H1 (cell line): ENCODE measurements around the gene ZNF423. TPM values are rescaled to one million over a fixed set of nuclear protein-coding genes. Genes with fewer than 3 reads are reported as not detected.

Experiments used
- CTCF ChIA-PET: fragments of 300-600 bp; sonication (Branson Sonifier 250); formaldehyde crosslinking; loops from one replicate; lab custom pipeline; 2021; ENCODE audit not compliant: partially characterized antibody; lab: Charles Lee
- POLR2A ChIA-PET: fragments of 300-600 bp; sonication (Branson Sonifier 250); formaldehyde crosslinking; loops from one replicate; lab custom pipeline; 2021; ENCODE audit warnings: inconsistent platforms; ENCODE audit not compliant: partially characterized antibody; lab: Charles Lee
- DNase-seq, 2 experiments: peaks; one replicate each; pipeline versions ENCODE4 v3.0.0 to v3.0.0-alpha.2; 2010 to 2022; ENCODE audit warnings: low spot score in 2 of 2, low read depth in 1 of 2, mixed read lengths in 1 of 2
- FAIRE-seq: peaks from 2 replicates; lab custom pipeline; 2011; peaks lifted over from hg19 to GRCh38; lab: Jason Lieb, UNC
- H2AFZ ChIP-seq: 2 replicates; pipeline ENCODE4 v1.8.1; 2012; ENCODE audit warnings: low read length, inconsistent platforms
- H2AK5ac ChIP-seq: 2 replicates; pipeline ENCODE4 v1.6.1; 2013; ENCODE audit warnings: low read depth, low read length
- H2BK120ac ChIP-seq: replicated peaks from 2 replicates; pipeline ENCODE3; 2013; ENCODE audit warnings: low read depth, low read length, inconsistent platforms
- H2BK12ac ChIP-seq: 2 replicates; pipeline ENCODE4 v1.6.1; 2013; ENCODE audit warnings: low read depth, low read length
- H2BK15ac ChIP-seq: 2 replicates; pipeline ENCODE4 v1.6.1; 2013; ENCODE audit warnings: low read length
- H2BK20ac ChIP-seq: 2 replicates; pipeline ENCODE4 v1.6.1; 2013; ENCODE audit warnings: low read length
- H2BK5ac ChIP-seq: 2 replicates; pipeline ENCODE4 v1.6.1; 2013; ENCODE audit warnings: low read depth, low read length
- H3K14ac ChIP-seq: 2 replicates; pipeline ENCODE4 v1.6.1; 2013; ENCODE audit warnings: inconsistent platforms; ENCODE audit not compliant: insufficient read length
- H3K18ac ChIP-seq: 2 replicates; pipeline ENCODE4 v1.6.1; 2013; ENCODE audit warnings: low read length; ENCODE audit errors: extremely low read depth
- H3K23ac ChIP-seq: 2 replicates; pipeline ENCODE4 v1.6.1; 2013; ENCODE audit warnings: inconsistent platforms; ENCODE audit not compliant: insufficient read length
- H3K23me2 ChIP-seq: 2 replicates; pipeline ENCODE4 v1.6.1; 2013; ENCODE audit warnings: low read depth, low read length
- H3K27ac ChIP-seq: 2 replicates; pipeline ENCODE4 v1.6.1; 2011; ENCODE audit warnings: low read depth, low read length, inconsistent platforms
- H3K27me3 ChIP-seq, 4 experiments: replicated peaks in 1 of 4; 1 replicate in 1 of 4; 2 replicates in 3 of 4; pipeline versions ENCODE4 v1.6.1 to v1.8.1; 2011 to 2013; ENCODE audit warnings: low read length in 3 of 4, mild to moderate bottlenecking in 3 of 4, inconsistent platforms in 2 of 4, mixed read lengths in 2 of 4, moderate library complexity in 1 of 4; ENCODE audit not compliant: control insufficient read depth in 3 of 4, insufficient read depth in 3 of 4; ENCODE audit errors: extremely low read depth in 1 of 4
- H3K36me3 ChIP-seq, 4 experiments: 2 replicates each; pipeline versions ENCODE4 v1.6.1 to v1.8.1; 2011 to 2013; ENCODE audit warnings: mild to moderate bottlenecking in 4 of 4, low read length in 3 of 4, moderate library complexity in 2 of 4, control low read depth in 1 of 4, inconsistent platforms in 1 of 4; ENCODE audit not compliant: insufficient read depth in 4 of 4, control insufficient read depth in 2 of 4
- H3K4ac ChIP-seq: replicated peaks from 2 replicates; pipeline ENCODE3; 2013; ENCODE audit warnings: low read length, low read depth, mixed read lengths, inconsistent platforms; ENCODE audit not compliant: insufficient read length
- H3K4me1 ChIP-seq, 4 experiments: replicated peaks in 1 of 4; 1 replicate in 1 of 4; 2 replicates in 3 of 4; pipeline versions ENCODE4 v1.6.1 to v1.8.1; 2011 to 2013; ENCODE audit warnings: low read length in 3 of 4, inconsistent platforms in 2 of 4, mixed read lengths in 1 of 4; ENCODE audit not compliant: insufficient read depth in 4 of 4, control insufficient read depth in 3 of 4
- H3K4me2 ChIP-seq, 2 experiments: 2 replicates each; pipeline versions ENCODE4 v1.6.1 to v1.8.1; 2011 to 2013; ENCODE audit warnings: low read depth in 2 of 2, low read length in 2 of 2, control low read depth in 1 of 2, inconsistent platforms in 1 of 2, mild to moderate bottlenecking in 1 of 2; ENCODE audit not compliant: insufficient read depth in 1 of 2
- H3K4me3 ChIP-seq, 4 experiments: fragments of 200-600, 300-600 bp in 1 of 4; sonication (generic), shearing (Covaris generic), sonication (Bioruptor Twin) in 1 of 4; 2 replicates each; pipeline versions ENCODE4 v1.5.1 to v1.8.1; 2011 to 2016; ENCODE audit warnings: low read length in 4 of 4, low read depth in 3 of 4, control low read depth in 2 of 4, inconsistent platforms in 2 of 4, mild to moderate bottlenecking in 2 of 4, mixed read lengths in 1 of 4, moderate library complexity in 1 of 4; ENCODE audit not compliant: insufficient read depth in 2 of 4; ENCODE audit errors: extremely low read depth in 1 of 4
- H3K56ac ChIP-seq: replicated peaks from 2 replicates; pipeline ENCODE3; 2013; ENCODE audit warnings: low read depth, mild to moderate bottlenecking, mixed read lengths, low read length, inconsistent platforms; ENCODE audit not compliant: insufficient read length
- H3K79me1 ChIP-seq: 2 replicates; pipeline ENCODE4 v1.6.1; 2013; ENCODE audit warnings: low read depth, low read length, control low read depth
- H3K79me2 ChIP-seq, 2 experiments: 2 replicates each; pipeline versions ENCODE4 v1.6.1 to v1.8.1; 2012 to 2013; ENCODE audit warnings: low read length in 2 of 2, mild to moderate bottlenecking in 2 of 2, inconsistent platforms in 1 of 2; ENCODE audit not compliant: insufficient read depth in 2 of 2, control insufficient read depth in 1 of 2
- H3K9ac ChIP-seq, 4 experiments: replicated peaks in 1 of 4; 1 replicate in 1 of 4; 2 replicates in 3 of 4; pipeline versions ENCODE4 v1.6.1 to v1.8.1; 2011 to 2013; ENCODE audit warnings: low read depth in 3 of 4, low read length in 3 of 4, control low read depth in 2 of 4, mild to moderate bottlenecking in 2 of 4, moderate library complexity in 2 of 4, inconsistent platforms in 1 of 4; ENCODE audit errors: extremely low read depth in 1 of 4
- H3K9me3 ChIP-seq, 2 experiments: 2 replicates each; pipeline versions ENCODE4 v1.6.1 to v1.8.1; 2012 to 2013; ENCODE audit warnings: mild to moderate bottlenecking in 2 of 2, moderate library complexity in 2 of 2, control low read depth in 1 of 2, inconsistent platforms in 1 of 2, low read depth in 1 of 2, low read length in 1 of 2, mixed read lengths in 1 of 2; ENCODE audit not compliant: insufficient read depth in 2 of 2
- H4K20me1 ChIP-seq, 2 experiments: replicated peaks in 1 of 2; 2 replicates each; pipeline versions ENCODE3 to v1.8.1; 2011 to 2013; ENCODE audit warnings: inconsistent platforms in 2 of 2, low read length in 2 of 2, mild to moderate bottlenecking in 1 of 2; ENCODE audit not compliant: insufficient read depth in 2 of 2, control insufficient read depth in 1 of 2
- H4K5ac ChIP-seq: 2 replicates; pipeline ENCODE4 v1.6.1; 2013; ENCODE audit warnings: low read length, low read depth, mixed read lengths, inconsistent platforms; ENCODE audit not compliant: insufficient read length
- H4K8ac ChIP-seq: 2 replicates; pipeline ENCODE4 v1.8.0; 2013; ENCODE audit warnings: mild to moderate bottlenecking, moderate library complexity, low read length, inconsistent platforms; ENCODE audit not compliant: insufficient read depth; ENCODE audit errors: extremely low read depth
- H4K91ac ChIP-seq: replicated peaks from 2 replicates; pipeline ENCODE3; 2013; ENCODE audit warnings: low read length, mixed read lengths, inconsistent platforms; ENCODE audit not compliant: insufficient read length
- CEBPB ChIP-seq: IDR thresholded peaks from 2 replicates; pipeline ENCODE4 v1.6.1; 2012; ENCODE audit warnings: low read depth, low read length
- CREB1 ChIP-seq: IDR thresholded peaks from 2 replicates; pipeline ENCODE4 v1.6.1; 2012; ENCODE audit warnings: inconsistent platforms
- EGR1 ChIP-seq: IDR thresholded peaks from 2 replicates; pipeline ENCODE4 v1.6.1; 2011; ENCODE audit warnings: low read depth, low read length, borderline replicate concordance
- MAFK ChIP-seq: IDR thresholded peaks from 2 replicates; pipeline ENCODE4 v1.6.1; 2012; ENCODE audit warnings: low read depth, mild to moderate bottlenecking, improper control_type of control experiment, low read length
- NRF1 ChIP-seq: IDR thresholded peaks from 2 replicates; pipeline ENCODE4 v1.6.1; 2011; ENCODE audit warnings: mild to moderate bottlenecking, low read depth, low read length, improper control_type of control experiment
- POU5F1 ChIP-seq: IDR thresholded peaks from 2 replicates; pipeline ENCODE4 v1.6.1; 2011; ENCODE audit warnings: low read depth, mild to moderate bottlenecking, low read length, moderate library complexity
- RAD21 ChIP-seq, 2 experiments: IDR thresholded peaks in 1 of 2; conservative IDR thresholded peaks in 1 of 2; 2 replicates each; pipeline ENCODE4 v1.6.1; 2011; ENCODE audit warnings: low read depth in 2 of 2, low read length in 2 of 2, improper control_type of control experiment in 1 of 2, inconsistent platforms in 1 of 2, mild to moderate bottlenecking in 1 of 2, moderate library complexity in 1 of 2
- RFX5 ChIP-seq: IDR thresholded peaks from 2 replicates; pipeline ENCODE4 v1.6.1; 2011; ENCODE audit warnings: low read depth, low read length, improper control_type of control experiment, borderline replicate concordance
- RXRA ChIP-seq: IDR thresholded peaks from 2 replicates; pipeline ENCODE4 v1.6.1; 2011; ENCODE audit warnings: low read depth, mild to moderate bottlenecking, low read length, moderate library complexity; ENCODE audit not compliant: insufficient read depth
- SAP30 ChIP-seq: fragments of 300-600 bp; sonication (generic); IDR thresholded peaks from 2 replicates; pipeline ENCODE4 v1.7.1; 2012; ENCODE audit warnings: low read length, moderate library complexity, mild to moderate bottlenecking, inconsistent platforms; ENCODE audit not compliant: insufficient read depth, insufficient replicate concordance
- TAF1 ChIP-seq: IDR thresholded peaks from 2 replicates; pipeline ENCODE4 v1.6.1; 2011; ENCODE audit warnings: mild to moderate bottlenecking, low read depth, low read length
- TEAD4 ChIP-seq: IDR thresholded peaks from 2 replicates; pipeline ENCODE4 v1.6.1; 2012; ENCODE audit warnings: low read depth, low read length, inconsistent platforms, mixed read lengths
- WGBS, 2 experiments: shearing (Covaris generic) in 1 of 2; methylation state at CpG; one replicate each; pipeline versions ENCODE4 v1.1.6 to v1.1.7; 2013 to 2015; ENCODE audit warnings: low lambda C conversion rate in 2 of 2, mixed read lengths in 2 of 2, inconsistent platforms in 1 of 2, low coverage in 1 of 2, missing lambda C conversion rate in 1 of 2; ENCODE audit not compliant: insufficient replicate concordance in 2 of 2, insufficient coverage in 1 of 2, insufficient read length in 1 of 2; ENCODE audit errors: extremely low coverage in 1 of 2, missing lambda C conversion rate in 1 of 2; 5-methylcytosine and 5-hydroxymethylcytosine counted together
- polyA plus RNA-seq, 7 experiments: library from polyadenylated mRNA; depleted of rRNA in 3 of 7; stranded (reverse) in 5 of 7; unstranded in 2 of 7; fragments of >200 nt in 5 of 7; fragments of 200-250 nt in 2 of 7; gene quantifications; 1 replicate in 5 of 7; 2 replicates in 1 of 7; 4 replicates in 1 of 7; pipeline versions ENCODE4 v1.2.1 to v1.2.3, GENCODE V29; 2011 to 2013; ENCODE audit warnings: missing spikeins in 2 of 7, mixed read lengths in 2 of 7
- total RNA-seq: library from RNA; stranded (reverse); fragmentation: NEBNext Ultra II Directional; extraction: Animal tissue kit (Norgen Biotek cat#: 25700); gene quantifications from 2 replicates; pipeline ENCODE4 v1.2.1, GENCODE V29; 2021
- TF ChIP-seq, protein P1 (sequence below): IDR thresholded peaks from 2 replicates; pipeline ENCODE4 v1.6.1; 2011; ENCODE audit warnings: low read length, improper control_type of control experiment

The ZNF423 gene
- total and polyA plus RNA-seq, 2 of the 8 experiments (the other 6 are each of a cell fraction or from before 2014, with no cell fraction given), result 38.2 to 52.3 TPM

DNA sequence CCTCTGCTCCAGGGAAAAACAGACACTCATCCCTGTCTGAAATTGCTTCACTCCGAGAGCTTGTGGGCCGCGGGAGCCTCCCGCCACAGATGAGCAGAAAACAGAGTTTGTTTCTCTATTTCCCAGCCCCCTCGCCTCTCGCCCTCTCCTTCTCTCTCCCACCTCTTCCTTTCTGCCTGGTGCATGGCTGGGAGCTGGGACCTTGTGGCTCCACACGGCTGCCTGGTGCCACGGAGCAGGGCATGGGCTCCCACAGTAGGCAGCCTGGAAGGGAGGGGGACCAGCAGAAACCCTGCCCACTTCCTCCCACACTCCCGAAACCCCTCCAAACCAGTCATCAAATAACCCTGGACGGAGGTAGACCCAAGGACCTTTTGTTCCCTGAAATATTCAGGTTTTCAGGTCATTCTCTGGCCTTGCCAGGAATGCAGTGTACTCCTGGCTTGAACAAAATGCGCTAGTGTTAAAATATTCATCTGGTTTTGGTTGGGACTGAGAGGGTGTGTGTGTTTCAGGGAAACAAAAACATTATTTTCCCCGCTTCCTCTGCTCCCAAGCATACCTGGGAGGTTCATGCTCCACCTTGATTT, 277.4 kb downstream of the ZNF423 start:
- FAIRE-seq, result no peak
- no peak for DNase-seq
- Histone ChIP-seq H3K4me3 (no peak overlapping the region), H3K4ac (no peak overlapping the region), H4K8ac (no peak overlapping the region), H2BK20ac (no peak overlapping the region), H3K27ac (no peak overlapping the region), H3K4me2 (no peak overlapping the region), H2BK120ac (no peak overlapping the region), H3K18ac (no peak overlapping the region), H3K9ac (no peak overlapping the region), H3K23me2 (no peaks in the 10 kb centered on the region), H3K23ac (no peak overlapping the region), H2BK15ac (no peak overlapping the region), H2BK5ac (no peak overlapping the region), H4K20me1 (no peaks in the 10 kb centered on the region), H3K27me3 (no peaks in the 10 kb centered on the region), H2AFZ (no peak overlapping the region), H2AK5ac (no peak overlapping the region), H4K5ac (no peak overlapping the region), H3K36me3 (no peaks in the 10 kb centered on the region), H3K4me1 (peaks cover 5 to 20% (median 6%) of the 10 kb centered on the region in 4 experiments; a peak in 5 of 7 replicates), H2BK12ac (no peak overlapping the region), H3K56ac (no peak overlapping the region), H3K14ac (no peak overlapping the region), H3K79me2 (no peaks in the 10 kb centered on the region), H4K91ac (no peak overlapping the region), H3K9me3 (no peaks in the 10 kb centered on the region), H3K79me1 (no peaks in the 10 kb centered on the region)
- 69% methylated on average over 11 of the region's 12 CpGs; no CpG with 5 or more reads in 1 of the 2 experiments for WGBS, 2 experiments
- POLR2A ChIA-PET, result interaction anchor here (1.7 kb wide), 1 partner anchor 10 kb away, joined by 4 read pairs; no protein-coding TSS in a partner anchor
- CTCF ChIA-PET, result interaction anchor here (0.8 to 3.6 kb wide), 5 partner anchors 10 to 23 kb away, joined by 3 to 21 read pairs (median 5); no protein-coding TSS in a partner anchor
- TF ChIP-seq TAF1, result no peak
- no peak for TF ChIP-seq RAD21 (IDR thresholded peaks at IDR 0.05 in 1 of 2, conservative IDR thresholded peaks at IDR 0.05 in 1 of 2; ENCODE audit: low read depth in 2 of 2, low read length in 2 of 2)
- no peak for TF ChIP-seq EGR1
- no peak for TF ChIP-seq CEBPB
- no peak for TF ChIP-seq NRF1
- TF ChIP-seq POU5F1, result no peak
- TF ChIP-seq TEAD4, result no peak
- no peak for TF ChIP-seq RFX5
- TF ChIP-seq CREB1, result no peak
- no peak for TF ChIP-seq MAFK
- TF ChIP-seq SAP30, result no peak
- TF ChIP-seq, protein P1, sequence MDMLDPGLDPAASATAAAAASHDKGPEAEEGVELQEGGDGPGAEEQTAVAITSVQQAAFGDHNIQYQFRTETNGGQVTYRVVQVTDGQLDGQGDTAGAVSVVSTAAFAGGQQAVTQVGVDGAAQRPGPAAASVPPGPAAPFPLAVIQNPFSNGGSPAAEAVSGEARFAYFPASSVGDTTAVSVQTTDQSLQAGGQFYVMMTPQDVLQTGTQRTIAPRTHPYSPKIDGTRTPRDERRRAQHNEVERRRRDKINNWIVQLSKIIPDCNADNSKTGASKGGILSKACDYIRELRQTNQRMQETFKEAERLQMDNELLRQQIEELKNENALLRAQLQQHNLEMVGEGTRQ, result no peak
- TF ChIP-seq RXRA, result no peak
